H1 (cell line): ENCODE data around the gene CTSK.

Experiments
- BACH1 ChIP-seq: IDR thresholded peaks from 2 replicates; pipeline ENCODE4 v1.6.1; 2012; ENCODE audit warnings: low read length, improper control_type of control experiment
- CHD1 ChIP-seq: IDR thresholded peaks from 2 replicates; pipeline ENCODE4 v1.6.1; 2012; ENCODE audit warnings: low read depth, low read length, improper control_type of control experiment
- CREB1 ChIP-seq: IDR thresholded peaks from 2 replicates; pipeline ENCODE4 v1.6.1; 2012; ENCODE audit warnings: inconsistent platforms
- CTCF ChIP-seq, 3 experiments: IDR thresholded peaks; 1 replicate in 2 of 3; 2 replicates in 1 of 3; pipeline versions ENCODE4 v1.5.1 to v1.6.1; 2011; ENCODE audit warnings: low read length in 3 of 3, mild to moderate bottlenecking in 3 of 3, inconsistent platforms in 2 of 3, low read depth in 1 of 3, moderate library complexity in 1 of 3; ENCODE audit not compliant: insufficient read depth in 1 of 3; ENCODE audit errors: control extremely low read depth in 1 of 3
- EGR1 ChIP-seq: IDR thresholded peaks from 2 replicates; pipeline ENCODE4 v1.6.1; 2011; ENCODE audit warnings: low read depth, low read length, borderline replicate concordance
- JUND ChIP-seq: IDR thresholded peaks from 2 replicates; pipeline ENCODE4 v1.6.1; 2011; ENCODE audit warnings: mild to moderate bottlenecking, improper control_type of control experiment, low read length
- KDM1A ChIP-seq: fragments of 200-600, 300-600 bp; sonication (generic); IDR thresholded peaks from 2 replicates; pipeline ENCODE4 v1.7.1; 2016; ENCODE audit warnings: mild to moderate bottlenecking, low read length, borderline replicate concordance
- POLR2A ChIP-seq, 2 experiments: IDR thresholded peaks; 1 replicate in 1 of 2; 2 replicates in 1 of 2; pipeline ENCODE4 v1.6.1; 2011; ENCODE audit warnings: low read depth in 2 of 2, low read length in 2 of 2, mild to moderate bottlenecking in 2 of 2; ENCODE audit errors: control extremely low read depth in 1 of 2
- POLR2AphosphoS5 ChIP-seq: IDR thresholded peaks from 2 replicates; pipeline ENCODE4 v1.6.1; 2011; ENCODE audit warnings: low read depth, low read length
- RNF2 ChIP-seq: fragments of 200-900, 300-1000 bp; sonication (generic); IDR thresholded peaks from 2 replicates; pipeline ENCODE4 v1.7.1; 2016; ENCODE audit warnings: borderline replicate concordance, low read depth, mild to moderate bottlenecking, antibody characterized with exemption, low read length; ENCODE audit not compliant: poor library complexity, severe bottlenecking; ENCODE audit errors: missing control alignments
- SP1 ChIP-seq: IDR thresholded peaks from 2 replicates; pipeline ENCODE4 v1.6.1; 2011; ENCODE audit warnings: low read depth, low read length
- SP4 ChIP-seq: IDR thresholded peaks from 2 replicates; pipeline ENCODE4 v1.6.1; 2012; ENCODE audit warnings: low read length, inconsistent platforms

DNA sequence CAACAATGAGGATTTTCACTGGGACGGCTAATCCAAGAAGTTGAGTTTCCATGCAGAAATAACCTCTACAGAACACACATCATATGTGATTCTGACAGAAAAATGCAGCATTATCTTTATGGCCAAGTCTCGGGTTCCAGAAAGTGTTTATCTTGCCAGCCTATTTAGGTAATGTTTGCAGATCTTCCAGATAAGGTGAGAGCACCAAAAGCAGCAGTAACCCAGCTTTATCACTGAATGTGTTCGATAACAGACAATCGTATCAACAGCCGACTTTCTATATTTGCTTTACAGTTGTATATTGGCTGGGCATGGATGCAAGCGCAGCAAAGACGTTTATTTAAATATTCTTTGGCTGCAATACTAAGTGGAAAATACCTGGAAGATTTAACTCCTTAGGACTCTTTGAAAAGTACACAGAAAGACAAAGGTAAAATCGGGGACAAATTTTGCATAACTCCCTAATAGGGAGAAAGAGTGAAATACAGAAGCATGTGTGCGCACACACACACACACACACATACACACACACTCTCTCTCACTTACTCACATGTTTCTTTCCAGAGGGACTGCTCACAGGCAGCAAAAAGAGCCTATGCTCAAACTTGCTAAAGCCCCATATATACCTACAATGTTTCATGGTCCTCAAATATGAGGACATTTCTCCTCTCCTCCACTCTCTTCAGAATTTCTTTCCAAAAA lies 3.0 kb upstream of the CTSK start:
- no peak for TF ChIP-seq JUND
- no peak for TF ChIP-seq CREB1
- TF ChIP-seq POLR2AphosphoS5 = no peak
- no peak for TF ChIP-seq POLR2A (IDR thresholded peaks at IDR 0.05; ENCODE audit: control extremely low read depth in 1 of 2, low read depth in 2 of 2, low read length in 2 of 2)
- TF ChIP-seq EGR1 = no peak
- no peak for TF ChIP-seq SP4
- TF ChIP-seq CTCF (IDR thresholded peaks at IDR 0.05; ENCODE audit: control extremely low read depth in 1 of 3, insufficient read depth in 1 of 3, low read depth in 1 of 3, low read length in 3 of 3) = no peak
- TF ChIP-seq RNF2 = no peak
- no peak for TF ChIP-seq CHD1
- TF ChIP-seq BACH1 = no peak
- TF ChIP-seq KDM1A = no peak
- no peak for TF ChIP-seq SP1
